ENCODE results near the gene EFNB3.
A peak's percentile ranks its signal among the peaks of the same experiment; 100 is the strongest.

Gene EFNB3, protein sequence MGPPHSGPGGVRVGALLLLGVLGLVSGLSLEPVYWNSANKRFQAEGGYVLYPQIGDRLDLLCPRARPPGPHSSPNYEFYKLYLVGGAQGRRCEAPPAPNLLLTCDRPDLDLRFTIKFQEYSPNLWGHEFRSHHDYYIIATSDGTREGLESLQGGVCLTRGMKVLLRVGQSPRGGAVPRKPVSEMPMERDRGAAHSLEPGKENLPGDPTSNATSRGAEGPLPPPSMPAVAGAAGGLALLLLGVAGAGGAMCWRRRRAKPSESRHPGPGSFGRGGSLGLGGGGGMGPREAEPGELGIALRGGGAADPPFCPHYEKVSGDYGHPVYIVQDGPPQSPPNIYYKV

DNA sequence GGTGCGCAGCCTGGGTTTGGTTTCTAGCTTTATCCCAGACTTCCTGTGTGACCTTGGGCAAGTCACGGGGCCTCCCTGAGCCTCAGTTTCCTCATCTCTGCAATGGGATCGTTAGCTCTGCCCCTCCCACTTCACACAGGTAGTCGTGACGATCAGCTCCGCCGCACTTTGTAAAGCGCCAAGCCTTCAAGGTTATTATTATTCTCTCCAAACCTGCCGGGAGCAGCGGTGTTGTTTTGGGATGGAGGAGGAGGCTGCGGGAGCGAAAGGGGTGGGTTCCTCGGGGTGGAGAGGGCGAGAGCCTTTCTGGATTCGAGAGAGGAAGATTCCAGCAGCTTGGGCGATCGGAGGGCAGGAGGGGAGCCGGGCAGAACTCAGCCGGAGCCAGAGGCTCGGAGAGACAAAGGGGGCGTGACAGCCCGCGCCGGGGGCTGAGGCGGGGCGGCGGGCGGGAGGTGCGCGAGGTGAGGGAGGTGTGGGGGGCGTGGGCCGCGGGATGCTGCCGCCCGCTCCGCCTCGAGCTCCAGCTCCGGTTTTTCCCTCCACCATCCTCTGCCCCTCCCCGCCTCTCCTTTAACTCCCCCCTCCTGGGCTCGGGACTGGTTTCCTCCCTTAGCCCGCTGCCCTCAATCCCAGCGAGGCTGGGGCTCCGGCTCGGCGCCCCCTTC lies at the start of gene EFNB3:
EFNB3 (plus strand) TSS at position 602 of the 668 bp plus-strand sequence. CDS start 397 bp downstream, outside the sequence.
- DNase-seq (ENCODE audit: low read depth in 2 of 2), result no peak

GRCh38 chr17:7655541-7655840 lies 49.5 kb upstream of the EFNB3 start:
- no peak for DNase-seq (ENCODE audit: low read depth in 2 of 2)

- no peak for DNase-seq (ENCODE audit: low read depth in 2 of 2)
Measured at GRCh38 chr17:7656958-7657609, 47.9 kb upstream of the EFNB3 start.

GRCh38 chr17:7667656-7668406 lies 37.2 kb upstream of the EFNB3 start:
- DNase-seq (ENCODE audit: low read depth in 2 of 2), result no peak

DNA sequence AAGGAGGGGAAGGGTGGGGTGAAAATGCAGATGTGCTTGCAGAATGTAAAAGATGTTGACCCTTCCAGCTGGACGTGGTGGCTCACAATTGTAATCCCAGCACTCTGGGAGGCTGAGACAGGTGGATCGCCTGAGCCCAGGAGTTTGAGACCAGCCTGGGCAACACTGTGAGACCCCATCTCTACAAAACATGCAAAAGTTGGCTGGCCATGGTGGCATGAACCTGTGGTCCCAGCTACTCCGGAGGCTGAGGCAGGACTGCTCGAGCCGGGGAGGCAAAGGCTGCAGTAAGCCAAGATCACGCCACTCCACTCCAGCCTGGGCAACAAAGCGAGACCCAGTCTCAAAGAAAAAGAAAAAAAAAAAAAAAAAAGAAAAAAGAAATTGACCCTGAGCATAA lies 36.5 kb upstream of the EFNB3 start:
- no peak for DNase-seq (ENCODE audit: low read depth in 2 of 2)

- DNase-seq (ENCODE audit: low read depth in 2 of 2), result no peak
Measured at GRCh38 chr17:7673239-7673638, 31.8 kb upstream of the EFNB3 start.

DNA sequence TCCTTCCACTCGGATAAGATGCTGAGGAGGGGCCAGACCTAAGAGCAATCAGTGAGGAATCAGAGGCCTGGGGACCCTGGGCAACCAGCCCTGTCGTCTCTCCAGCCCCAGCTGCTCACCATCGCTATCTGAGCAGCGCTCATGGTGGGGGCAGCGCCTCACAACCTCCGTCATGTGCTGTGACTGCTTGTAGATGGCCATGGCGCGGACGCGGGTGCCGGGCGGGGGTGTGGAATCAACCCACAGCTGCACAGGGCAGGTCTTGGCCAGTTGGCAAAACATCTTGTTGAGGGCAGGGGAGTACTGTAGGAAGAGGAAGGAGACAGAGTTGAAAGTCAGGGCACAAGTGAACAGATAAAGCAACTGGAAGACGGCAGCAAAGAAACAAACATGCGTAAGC lies 30.1 kb upstream of the EFNB3 start:
- DNase-seq (ENCODE audit: low read depth in 2 of 2), result no peak

DNA sequence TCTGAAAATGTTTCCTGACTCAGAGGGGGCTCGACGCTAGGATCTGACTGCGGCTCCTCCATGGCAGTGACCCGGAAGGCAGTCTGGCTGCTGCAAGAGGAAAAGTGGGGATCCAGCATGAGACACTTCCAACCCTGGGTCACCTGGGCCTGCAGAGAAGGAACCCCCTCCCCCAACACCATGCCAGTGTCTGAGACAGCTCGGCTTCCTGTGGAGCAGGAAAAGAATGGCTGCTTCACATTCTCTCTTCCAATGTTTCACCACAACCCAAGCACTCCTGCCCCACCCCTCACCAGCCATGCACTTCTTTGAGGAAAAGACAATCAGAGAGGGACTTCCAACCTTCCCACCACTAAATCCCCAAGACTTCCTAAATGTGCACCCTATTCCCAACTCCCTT lies 28.5 kb upstream of the EFNB3 start:
- no peak for DNase-seq (ENCODE audit: low read depth in 2 of 2)

DNA sequence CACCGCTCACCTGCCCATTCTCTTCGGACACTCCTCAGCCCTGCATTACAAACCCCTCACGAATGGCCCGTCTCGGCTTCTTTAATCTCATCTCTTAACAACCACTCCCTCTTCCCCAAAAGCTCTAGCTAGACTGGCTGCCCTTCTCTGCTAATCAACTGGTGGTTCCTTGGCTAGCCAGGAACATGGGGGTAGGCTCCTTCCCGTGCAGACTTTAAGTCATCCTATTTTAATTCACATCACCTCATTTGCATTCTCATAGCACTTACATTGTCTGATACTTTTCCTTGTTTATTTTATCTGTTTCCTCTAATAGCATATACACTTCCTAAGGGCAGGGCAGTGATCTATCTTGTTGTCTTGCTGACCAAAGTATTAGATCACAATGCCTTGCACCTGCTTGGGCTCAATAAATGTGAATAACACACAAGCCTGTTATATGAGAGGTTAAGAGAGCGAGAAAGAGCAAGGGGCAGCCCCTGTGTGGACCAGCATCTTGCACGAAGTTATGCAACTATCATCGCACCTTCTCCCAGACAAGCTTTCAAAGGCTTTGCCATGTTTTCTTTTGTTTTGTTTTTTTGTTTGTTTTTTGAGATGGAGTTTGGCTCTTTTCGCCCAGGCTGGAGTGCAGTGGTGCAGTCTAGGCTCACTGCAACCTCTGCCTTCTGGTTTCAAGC lies 27.5 kb upstream of the EFNB3 start:
- DNase-seq (ENCODE audit: low read depth in 2 of 2), result no peak

GRCh38 chr17:7684851-7685532 lies 20.0 kb upstream of the EFNB3 start:
- DNase-seq (ENCODE audit: low read depth in 2 of 2), result no peak

DNA sequence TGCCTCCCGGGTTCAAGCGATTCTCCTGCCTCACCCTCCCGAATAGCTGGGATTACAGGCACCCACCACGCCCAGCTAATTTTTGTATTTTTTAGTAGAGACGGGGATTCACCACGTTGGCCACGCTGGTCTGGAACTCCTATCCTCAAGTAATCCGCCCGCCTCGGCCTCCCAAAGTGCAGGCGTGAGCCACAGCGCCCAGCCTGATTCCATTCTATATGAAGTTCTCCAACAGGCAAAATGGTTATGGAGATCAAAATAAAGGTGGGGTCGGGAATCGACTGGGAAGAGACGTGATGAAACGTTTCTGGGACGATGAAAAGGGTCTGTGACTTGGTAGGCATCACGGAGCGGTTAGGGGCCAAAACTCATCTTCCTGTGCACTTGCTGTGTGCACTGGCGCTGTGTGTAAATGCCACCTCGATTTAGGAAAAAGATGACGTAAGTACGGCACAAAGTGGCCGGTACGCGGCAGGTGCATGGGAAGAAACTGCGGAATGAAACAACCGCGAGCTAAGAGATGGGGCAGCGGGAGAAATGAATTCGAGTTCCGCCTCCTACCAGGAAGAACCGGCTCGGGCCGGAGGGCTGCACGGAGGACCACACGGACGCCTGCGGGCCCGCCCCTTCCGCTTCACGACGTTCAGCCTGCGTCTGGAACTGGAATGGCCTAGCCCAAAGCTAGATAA lies 19.3 kb upstream of the EFNB3 start:
- DNase-seq (ENCODE audit: low read depth in 2 of 2), result peak; percentile 69 to 72

DNA sequence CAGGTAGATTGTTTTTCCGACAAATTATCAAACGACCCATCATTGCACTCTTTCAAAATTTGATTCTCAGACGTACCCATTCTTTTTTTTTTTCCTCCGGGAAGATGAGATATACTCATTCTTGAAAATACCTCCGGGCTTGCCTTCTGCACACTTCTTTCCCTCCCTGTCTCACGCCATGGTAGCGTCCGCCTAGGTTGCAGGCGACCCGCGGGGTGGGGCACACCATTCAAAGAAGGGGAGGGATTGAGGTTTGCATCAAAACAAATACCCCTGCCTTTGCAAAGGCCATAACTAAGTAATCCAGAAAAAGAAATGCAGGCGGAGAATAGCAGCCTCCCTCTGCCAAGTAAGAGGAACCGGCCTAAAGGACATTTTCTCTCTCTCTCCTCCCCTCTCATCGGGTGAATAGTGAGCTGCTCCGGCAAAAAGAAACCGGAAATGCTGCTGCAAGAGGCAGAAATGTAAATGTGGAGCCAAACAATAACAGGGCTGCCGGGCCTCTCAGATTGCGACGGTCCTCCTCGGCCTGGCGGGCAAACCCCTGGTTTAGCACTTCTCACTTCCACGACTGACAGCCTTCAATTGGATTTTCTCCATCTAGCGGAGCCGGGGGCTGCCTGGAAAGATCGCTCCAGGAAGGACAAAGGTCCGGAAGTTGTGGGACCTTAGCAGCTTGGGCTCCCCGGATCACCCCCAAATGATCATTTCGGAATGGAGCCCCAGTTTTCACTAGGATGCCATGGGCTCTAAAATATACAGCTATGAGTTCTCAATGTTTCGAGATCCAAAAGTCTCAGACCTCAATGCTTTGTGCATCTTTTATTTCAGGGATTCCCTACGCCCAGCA lies 18.6 kb upstream of the EFNB3 start:
- peak; percentile 55 to 60 for DNase-seq (ENCODE audit: low read depth in 2 of 2)

DNA sequence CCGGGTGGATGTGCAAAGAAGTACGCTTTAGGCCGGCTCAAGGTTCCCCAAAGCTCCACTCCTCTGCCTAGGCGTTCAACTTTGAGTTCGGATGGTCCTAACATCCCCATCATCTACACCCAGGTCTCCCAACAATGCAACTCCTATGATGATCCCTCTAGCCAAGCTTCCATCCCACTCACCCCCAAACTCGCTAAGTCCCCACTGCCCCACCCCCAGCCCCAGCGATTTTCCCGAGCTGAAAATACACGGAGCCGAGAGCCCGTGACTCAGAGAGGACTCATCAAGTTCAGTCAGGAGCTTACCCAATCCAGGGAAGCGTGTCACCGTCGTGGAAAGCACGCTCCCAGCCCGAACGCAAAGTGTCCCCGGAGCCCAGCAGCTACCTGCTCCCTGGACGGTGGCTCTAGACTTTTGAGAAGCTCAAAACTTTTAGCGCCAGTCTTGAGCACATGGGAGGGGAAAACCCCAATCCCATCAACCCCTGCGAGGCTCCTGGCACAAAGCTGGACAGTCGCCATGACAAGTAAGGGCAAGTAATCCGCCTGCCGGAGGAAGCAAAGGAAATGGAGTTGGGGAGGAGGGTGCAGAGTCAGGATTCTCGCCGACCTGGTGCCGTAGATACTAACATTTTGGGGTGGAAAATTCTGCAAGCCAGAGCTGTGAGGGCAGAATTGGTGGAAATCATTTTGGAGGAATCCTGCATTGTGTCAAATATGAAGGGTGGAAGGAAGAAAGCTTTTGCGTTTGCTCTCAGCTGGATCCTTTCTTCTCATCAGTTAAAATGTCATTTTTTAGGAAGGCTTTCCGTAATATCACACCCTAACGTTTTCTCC lies 17.7 kb upstream of the EFNB3 start, which contains the start of gene TP53:
TP53 (minus strand) TSS at position 419 of the 836 bp plus-strand sequence. CDS start 10,896 bp downstream, outside the sequence.
- peak; percentile 68 to 84 for DNase-seq (ENCODE audit: low read depth in 2 of 2)

GRCh38 chr17:7687908-7688807 lies 16.8 kb upstream of the EFNB3 start, which contains the start of gene WRAP53:
Gene WRAP53 (plus strand): TSS chr17:7688477. CDS start chr17:7688649, 172 bp downstream.
- peak; percentile 89 to 92 for DNase-seq (ENCODE audit: low read depth in 2 of 2)

GRCh38 chr17:7688808-7689316 lies 16.1 kb upstream of the EFNB3 start:
- no peak for DNase-seq (ENCODE audit: low read depth in 2 of 2)

DNA sequence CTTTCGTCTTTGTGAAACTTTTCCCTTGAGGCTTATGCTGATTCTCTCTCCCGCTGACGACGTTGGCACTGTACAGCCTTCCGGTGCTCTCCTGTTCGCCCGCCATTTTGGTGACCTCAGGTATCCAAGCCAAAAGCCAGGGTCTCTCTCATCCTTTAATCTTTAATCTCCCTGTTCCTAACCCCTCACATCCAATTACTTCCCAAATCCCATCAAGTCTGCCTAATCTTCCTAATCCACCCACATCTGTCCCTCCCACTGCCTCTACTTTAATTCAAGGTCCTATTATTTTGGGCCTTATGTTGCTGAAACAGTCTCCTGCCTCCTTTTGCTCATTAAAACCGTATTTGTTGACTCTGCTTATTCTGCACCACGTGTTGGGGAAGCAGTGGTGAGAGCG lies 9.4 kb upstream of the EFNB3 start:
- no peak for DNase-seq (ENCODE audit: low read depth in 2 of 2)

All from stimulated activated CD8-positive, alpha-beta memory T cell treated with anti-CD3 and anti-CD28 coated beads, Interleukin-15, amount 100 ng/mL, for 4 hours (primary cell).